Left lung (tissue), 10 donors: ENCODE measurements around the gene DISP3. TPM values are rescaled to one million over a fixed set of nuclear protein-coding genes. Genes with fewer than 3 reads are reported as not detected.

Experiments
- ATAC-seq: fragments of 200-7000 bp; cut with Tn5 transposase; one replicate; pipeline ENCODE4 v1.9.1; 2020; ENCODE audit warnings: moderate library complexity
- DNase-seq, 4 donors: peaks; one replicate each; pipeline ENCODE4 v3.0.0-alpha.2; 2013 to 2020
- H3K27ac ChIP-seq, 2 donors: fragments of 200-600 bp; sonication (generic) in 1 of 2; one replicate each; pipeline versions ENCODE4 v1.5.0 to v1.8.0; 2020 to 2021
- H3K27me3 ChIP-seq, 2 donors: fragments of 200-600 bp; sonication (generic) in 1 of 2; one replicate each; pipeline versions ENCODE4 v1.5.0 to v1.8.0; 2020 to 2021
- H3K36me3 ChIP-seq, 2 donors: fragments of 200-600 bp; sonication (generic) in 1 of 2; one replicate each; pipeline versions ENCODE4 v1.5.0 to v1.8.0; 2020 to 2021
- H3K4me1 ChIP-seq, 2 donors: fragments of 200-600 bp; one replicate each; pipeline ENCODE4 v1.8.0; 2021
- H3K4me3 ChIP-seq, 2 donors: fragments of 200-600 bp; sonication (generic) in 1 of 2; one replicate each; pipeline versions ENCODE4 v1.5.0 to v1.8.0; 2020 to 2021; ENCODE audit warnings: mild to moderate bottlenecking in 1 of 2
- H3K9me3 ChIP-seq, 2 donors: fragments of 200-600 bp; sonication (generic) in 1 of 2; one replicate each; pipeline versions ENCODE4 v1.5.0 to v1.8.0; 2020 to 2021
- intact Hi-C, 2 donors: fragments of 100-400 bp; cut with DNase I; formaldehyde crosslinking; loops; one replicate each; pipeline versions ENCODE4 v1.11.2 to v1.14.2; 2022
- polyA plus RNA-seq, 6 donors: library from polyadenylated mRNA; unstranded; fragments of 120-200 nt; gene quantifications; one replicate each; pipeline ENCODE4 v1.2.1, GENCODE V29; 2013; ENCODE audit not compliant: insufficient read length in 6 of 6
- total RNA-seq, 2 donors: library from RNA; stranded (reverse); fragmentation: NEBNext Ultra II Directional; extraction: Animal tissue kit (Norgen Biotek cat#: 25700); gene quantifications; one replicate each; pipeline ENCODE4 v1.2.1, GENCODE V29; 2021
- TF ChIP-seq, protein P1 (sequence below), 2 donors: fragments of 200-600 bp; sonication (generic) in 1 of 2; IDR thresholded peaks; one replicate each; pipeline versions ENCODE4 v1.5.0 to v1.8.0; 2021; ENCODE audit warnings: antibody characterized with exemption in 2 of 2
- donor health status: DM: no; HTN: yes; CAD: no.
- donor health status: DM: no; HTN: no; CAD: no.

Gene DISP3
- total and polyA plus RNA-seq, 8 donors = 0.05 to 0.98 (median 0.53) TPM

DNA sequence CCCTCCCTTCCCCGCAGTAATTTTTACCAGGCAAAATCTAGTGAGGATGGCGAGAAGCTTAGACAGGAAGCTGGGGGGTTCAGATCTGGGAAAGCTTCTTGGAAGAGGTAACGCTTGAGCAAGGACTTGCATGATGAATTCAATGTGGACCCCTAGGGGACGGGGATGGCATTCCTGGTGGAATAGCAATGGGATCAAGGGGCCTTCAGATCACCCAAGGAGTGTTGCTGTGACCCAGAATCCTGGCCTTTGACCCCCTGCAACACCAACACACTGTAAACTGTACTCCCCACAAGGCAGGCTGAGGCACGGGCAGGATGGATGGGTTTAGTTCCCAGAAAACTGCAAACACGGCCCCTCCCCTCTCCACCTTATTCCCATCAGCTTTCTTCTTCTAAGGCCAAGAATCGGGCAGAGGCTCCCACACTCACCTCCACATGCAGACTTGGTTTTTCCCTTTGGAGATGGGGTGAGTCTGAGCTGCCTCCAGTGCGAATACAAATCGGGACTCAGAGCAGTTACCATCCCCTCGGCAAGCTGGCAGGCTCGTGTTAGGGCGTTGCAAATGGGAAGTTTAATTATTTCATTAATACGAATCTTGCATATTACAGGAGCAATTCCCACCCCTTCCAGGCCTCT lies 20.1 kb downstream of the DISP3 start:
- no peak for DNase-seq
- intact Hi-C loops = no loop called here
- peaks cover 6 to 44% of the 10 kb centered on the region in 2 donors for H3K27me3 ChIP-seq

DNA sequence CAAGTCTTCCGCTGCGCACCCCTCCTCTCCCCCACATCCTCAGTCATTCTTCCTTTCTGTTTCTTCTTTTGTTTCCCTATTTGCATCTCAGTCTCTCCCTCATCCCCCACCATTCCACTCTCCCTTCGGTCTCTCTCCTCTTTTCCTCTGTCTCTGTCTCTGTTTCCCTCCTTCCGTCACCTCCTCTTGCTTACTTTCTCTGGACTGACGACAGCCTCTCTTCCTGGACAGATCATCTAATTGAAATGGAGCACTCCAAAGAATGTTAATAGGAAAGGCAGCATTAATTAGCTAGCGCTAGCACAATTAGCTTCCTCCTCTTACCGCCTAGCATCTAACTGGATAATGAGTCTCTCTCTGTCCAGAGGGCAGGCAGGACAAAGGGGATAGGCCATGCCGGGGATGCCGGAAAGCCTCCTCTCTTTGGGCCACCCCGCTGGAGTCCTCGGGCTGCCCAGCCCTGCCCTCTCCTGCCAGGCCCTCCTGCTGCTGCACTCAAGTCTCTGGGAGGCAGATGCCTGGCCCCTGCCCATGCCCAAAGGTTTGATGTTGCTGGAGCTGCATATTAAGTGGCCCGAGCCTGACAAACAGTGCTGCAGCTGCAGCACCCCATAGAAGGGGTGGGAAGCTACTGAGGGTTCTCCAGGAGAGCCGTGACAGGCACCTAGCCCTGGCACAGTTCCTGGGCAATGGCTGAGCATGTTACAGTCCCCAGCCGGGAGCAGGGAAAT lies 20.8 kb downstream of the DISP3 start:
- Histone ChIP-seq H3K4me1 (no peaks in the 10 kb centered on the region), H3K27ac (no peak overlapping the region), H3K27me3 (peaks cover 6 to 44% of the 10 kb centered on the region in 2 donors), H3K9me3 (peaks cover 0 to 9% of the 10 kb centered on the region in 2 donors), H3K36me3 (no peaks in the 10 kb centered on the region), H3K4me3 (no peak overlapping the region)
- intact Hi-C loops = no loop called here
- DNase-seq = no peak
- TF ChIP-seq, protein P1, sequence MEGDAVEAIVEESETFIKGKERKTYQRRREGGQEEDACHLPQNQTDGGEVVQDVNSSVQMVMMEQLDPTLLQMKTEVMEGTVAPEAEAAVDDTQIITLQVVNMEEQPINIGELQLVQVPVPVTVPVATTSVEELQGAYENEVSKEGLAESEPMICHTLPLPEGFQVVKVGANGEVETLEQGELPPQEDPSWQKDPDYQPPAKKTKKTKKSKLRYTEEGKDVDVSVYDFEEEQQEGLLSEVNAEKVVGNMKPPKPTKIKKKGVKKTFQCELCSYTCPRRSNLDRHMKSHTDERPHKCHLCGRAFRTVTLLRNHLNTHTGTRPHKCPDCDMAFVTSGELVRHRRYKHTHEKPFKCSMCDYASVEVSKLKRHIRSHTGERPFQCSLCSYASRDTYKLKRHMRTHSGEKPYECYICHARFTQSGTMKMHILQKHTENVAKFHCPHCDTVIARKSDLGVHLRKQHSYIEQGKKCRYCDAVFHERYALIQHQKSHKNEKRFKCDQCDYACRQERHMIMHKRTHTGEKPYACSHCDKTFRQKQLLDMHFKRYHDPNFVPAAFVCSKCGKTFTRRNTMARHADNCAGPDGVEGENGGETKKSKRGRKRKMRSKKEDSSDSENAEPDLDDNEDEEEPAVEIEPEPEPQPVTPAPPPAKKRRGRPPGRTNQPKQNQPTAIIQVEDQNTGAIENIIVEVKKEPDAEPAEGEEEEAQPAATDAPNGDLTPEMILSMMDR (IDR thresholded peaks at IDR 0.05) = no peak
- no peak for ATAC-seq

More for the DNA sequence above, 20.1 kb downstream of the DISP3 start:
- no peak overlapping the region for H3K4me3 ChIP-seq
- TF ChIP-seq, protein P1 (IDR thresholded peaks at IDR 0.05) = no peak
- H3K27ac ChIP-seq = no peak overlapping the region
- ATAC-seq = no peak
- no peaks in the 10 kb centered on the region for H3K36me3 ChIP-seq
- H3K4me1 ChIP-seq = no peaks in the 10 kb centered on the region
- peaks cover 0 to 2% of the 10 kb centered on the region in 2 donors for H3K9me3 ChIP-seq

DNA sequence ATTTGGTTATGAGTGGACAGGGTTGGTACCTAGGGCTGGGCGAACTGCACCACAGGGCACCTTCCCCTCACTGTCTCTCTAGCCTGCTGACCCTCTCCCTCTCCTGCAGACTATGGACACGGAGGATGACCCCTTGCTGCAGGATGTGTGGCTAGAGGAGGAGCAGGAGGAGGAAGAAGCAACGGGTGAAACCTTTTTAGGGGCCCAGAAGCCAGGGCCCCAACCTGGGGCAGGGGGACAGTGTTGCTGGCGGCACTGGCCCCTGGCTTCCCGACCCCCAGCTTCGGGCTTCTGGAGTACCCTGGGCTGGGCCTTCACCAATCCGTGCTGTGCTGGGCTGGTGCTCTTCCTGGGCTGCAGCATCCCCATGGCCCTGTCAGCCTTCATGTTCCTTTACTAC lies 21.9 kb downstream of the DISP3 start:
- H3K4me1 ChIP-seq = no peaks in the 10 kb centered on the region
- no peaks in the 10 kb centered on the region for H3K36me3 ChIP-seq
- ATAC-seq (no peak), DNase-seq (no peak)
- TF ChIP-seq, protein P1 (IDR thresholded peaks at IDR 0.05) = no peak
- H3K27me3 ChIP-seq = peaks cover 6 to 44% of the 10 kb centered on the region in 2 donors
- H3K9me3 ChIP-seq = peaks cover 0 to 20% of the 10 kb centered on the region in 2 donors
- intact Hi-C loops = no loop called here
- H3K27ac ChIP-seq = no peak overlapping the region
- H3K4me3 ChIP-seq = no peak overlapping the region

DNA sequence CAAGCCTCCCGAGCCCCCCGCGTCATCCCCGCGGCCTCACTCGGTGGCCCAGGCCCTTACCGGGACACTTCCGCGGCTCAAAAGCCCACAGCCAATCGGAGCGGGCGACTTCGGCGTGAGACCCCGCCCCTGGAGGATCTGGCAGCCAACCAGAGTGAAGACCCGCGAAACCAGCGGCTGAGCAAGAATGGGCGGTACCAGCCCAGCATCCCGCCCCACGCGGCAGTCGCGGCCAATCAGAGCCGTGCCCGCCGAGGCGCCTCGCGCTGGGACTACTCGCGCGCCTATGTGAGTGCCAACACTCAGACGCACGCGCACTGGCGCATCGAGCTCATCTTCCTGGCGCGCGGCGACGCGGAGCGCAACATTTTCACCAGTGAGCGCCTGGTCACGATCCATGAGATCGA lies 22.5 kb downstream of the DISP3 start:
- Histone ChIP-seq H3K4me3 (no peak overlapping the region), H3K9me3 (peaks cover 0 to 26% of the 10 kb centered on the region in 2 donors), H3K4me1 (no peaks in the 10 kb centered on the region), H3K36me3 (no peaks in the 10 kb centered on the region), H3K27ac (no peak overlapping the region), H3K27me3 (peaks cover 6 to 44% of the 10 kb centered on the region in 2 donors)
- TF ChIP-seq, protein P1 (IDR thresholded peaks at IDR 0.05) = no peak
- DNase-seq = peak in 1 of 4 donors; percentile 68
- peak; percentile 39 for ATAC-seq
- intact Hi-C loops = no loop called here

DNA sequence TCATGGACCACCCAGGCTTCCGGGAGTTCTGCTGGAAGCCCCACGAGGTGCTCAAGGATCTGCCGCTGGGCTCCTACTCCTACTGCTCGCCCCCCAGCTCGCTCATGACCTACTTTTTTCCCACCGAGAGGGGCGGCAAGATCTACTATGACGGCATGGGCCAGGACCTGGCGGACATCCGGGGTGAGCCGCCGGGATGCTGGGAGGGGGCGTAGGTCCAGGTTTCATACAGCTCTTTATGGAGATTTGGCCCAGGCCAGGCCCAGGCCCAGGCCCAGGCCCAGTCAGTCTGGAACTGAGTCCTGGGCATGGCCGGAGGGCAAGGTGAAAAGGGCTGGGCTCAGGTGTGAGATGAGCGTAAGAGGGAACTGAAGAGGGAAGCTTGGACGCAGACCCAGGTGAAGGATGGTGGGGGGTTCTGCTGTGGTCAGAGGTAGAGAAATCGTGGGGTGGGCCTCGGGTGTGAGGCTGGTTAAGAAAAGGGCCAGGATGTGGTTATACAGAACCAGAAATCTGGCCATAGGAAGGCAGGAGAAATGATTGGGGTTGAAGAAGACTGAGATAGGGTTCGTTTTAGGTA lies 23.0 kb downstream of the DISP3 start:
- peaks cover 0 to 31% of the 10 kb centered on the region in 2 donors for H3K9me3 ChIP-seq
- no peaks in the 10 kb centered on the region for H3K4me1 ChIP-seq
- H3K36me3 ChIP-seq = no peaks in the 10 kb centered on the region
- ATAC-seq (no peak), DNase-seq (no peak)
- H3K4me3 ChIP-seq = no peak overlapping the region
- intact Hi-C loops = no loop called here
- TF ChIP-seq, protein P1 (IDR thresholded peaks at IDR 0.05) = no peak
- H3K27me3 ChIP-seq = peaks cover 6 to 44% of the 10 kb centered on the region in 2 donors
- H3K27ac ChIP-seq = no peak overlapping the region
